Activated naive CD4-positive, alpha-beta T cell treated with anti-CD3 and anti-CD28 coated beads, Interleukin-2, amount 50 U/mL, for 16 hours (primary cell): ENCODE measurements around the gene LIN9.
"Not testable (repeated sequence)": the region's sequence is repeated elsewhere in the genome, so short reads cannot be mapped to it uniquely, and the experiment has no call there.

Experiments
- DNase-seq: peaks from one replicate; pipeline ENCODE4 v3.0.0-alpha.2; 2020

The LIN9 gene

DNA sequence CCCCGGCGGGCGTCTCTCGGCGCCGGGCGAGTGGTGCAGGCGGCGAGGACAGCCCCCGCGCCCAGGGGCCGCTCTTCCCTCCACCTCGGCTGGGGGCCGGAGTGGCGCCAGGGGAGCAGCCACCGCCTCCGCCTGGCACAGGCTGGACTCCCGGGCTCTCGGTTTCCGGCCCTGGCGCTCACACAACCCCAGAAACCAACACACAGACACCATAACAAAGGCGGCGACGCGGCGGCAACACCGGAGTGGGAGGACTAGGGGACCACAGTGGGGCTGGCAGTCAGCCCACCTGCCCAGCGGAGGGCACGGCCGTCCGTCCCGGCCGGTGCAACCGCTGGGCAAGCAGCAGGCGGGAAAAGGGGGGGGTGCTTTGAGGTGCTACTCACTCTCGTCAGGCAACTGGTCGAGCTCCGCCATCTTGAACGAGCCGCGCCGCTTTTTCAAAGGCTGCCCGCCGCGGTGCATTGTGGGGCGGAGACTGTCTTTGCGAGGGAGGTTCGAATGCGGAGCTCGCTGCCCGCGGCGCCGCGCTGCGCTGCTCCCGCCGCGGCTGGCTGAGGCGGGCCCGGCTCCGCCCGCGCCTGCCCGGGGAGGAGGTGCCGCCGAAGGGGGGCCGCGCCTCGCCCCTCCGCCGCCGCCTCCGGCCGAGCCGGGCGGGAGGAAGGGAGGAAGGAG, at the start of gene LIN9:
LIN9 (minus strand) TSS at position 442 of the 675 bp plus-strand sequence; CDS start at position 417, 25 bp downstream.
- DNase-seq = peak; percentile 95

- DNase-seq = no peak
These were observed 48.5 kb upstream of the LIN9 start for GRCh38 chr1:226357416-226357815.

DNA sequence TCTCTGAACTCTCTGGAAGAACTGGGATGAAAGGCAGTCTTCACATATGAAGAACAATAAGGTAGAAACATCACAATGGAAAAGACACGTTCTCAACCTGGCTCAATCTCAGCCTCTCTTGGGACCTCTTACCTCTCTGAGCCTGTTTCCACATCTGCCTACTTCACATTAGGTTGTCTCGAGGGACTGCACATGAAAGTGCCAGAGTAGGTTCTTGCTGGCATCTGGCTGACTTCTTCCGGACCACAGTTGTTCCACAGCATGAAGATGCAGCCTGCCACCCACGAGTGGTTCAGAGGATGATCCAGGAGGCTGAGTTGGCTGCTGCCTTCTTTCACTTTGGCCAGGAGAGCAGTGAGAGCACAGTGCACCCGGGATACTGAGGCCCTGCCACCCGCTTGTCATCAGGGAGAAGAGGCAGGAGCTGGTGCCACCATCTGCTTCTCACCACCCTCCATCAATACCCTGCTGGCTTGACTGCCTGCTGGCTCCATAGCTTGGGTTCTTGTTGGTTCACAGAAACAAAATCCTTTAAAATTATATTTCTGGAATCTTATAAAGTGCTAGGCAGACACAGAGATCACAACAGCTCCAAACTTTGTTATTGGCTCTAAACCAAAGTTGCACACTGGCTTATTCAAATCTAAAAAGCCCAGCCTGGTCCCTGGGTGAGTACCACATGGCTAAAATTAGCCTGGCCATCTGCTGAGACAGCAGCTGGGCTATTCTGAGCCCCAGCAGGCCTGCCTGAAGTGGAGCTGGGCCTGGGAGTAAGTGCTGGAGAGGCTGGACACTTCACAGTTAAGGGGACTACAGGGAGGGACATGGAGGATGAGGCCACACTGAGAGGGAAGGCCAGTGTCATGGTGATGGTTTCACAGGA, 46.9 kb upstream of the LIN9 start:
- no peak for DNase-seq

DNA sequence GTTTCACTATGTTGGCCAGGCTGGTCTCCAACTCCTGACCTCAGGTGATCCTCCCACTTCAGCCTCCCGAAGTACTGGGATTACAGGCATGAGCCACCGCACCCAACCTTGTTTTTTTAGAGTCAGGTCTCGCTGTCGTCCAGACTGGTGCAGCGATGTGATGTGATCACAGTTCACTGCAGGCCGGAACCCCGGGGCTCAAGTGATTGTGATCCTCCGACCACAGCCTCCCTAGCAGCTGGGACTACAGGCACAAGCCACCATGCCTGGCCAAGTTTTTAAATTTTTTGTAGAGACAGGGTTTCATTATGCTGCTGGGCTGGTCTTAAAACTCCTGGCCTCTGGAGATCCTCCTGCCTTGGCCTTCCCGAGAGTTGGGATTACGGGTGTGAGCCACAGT, 46.1 kb upstream of the LIN9 start:
- no peak for DNase-seq

- no peak for DNase-seq
These were observed 44.9 kb upstream of the LIN9 start for GRCh38 chr1:226353698-226354525.

GRCh38 chr1:226351709-226352108, 42.7 kb upstream of the LIN9 start:
- DNase-seq = no peak

DNA sequence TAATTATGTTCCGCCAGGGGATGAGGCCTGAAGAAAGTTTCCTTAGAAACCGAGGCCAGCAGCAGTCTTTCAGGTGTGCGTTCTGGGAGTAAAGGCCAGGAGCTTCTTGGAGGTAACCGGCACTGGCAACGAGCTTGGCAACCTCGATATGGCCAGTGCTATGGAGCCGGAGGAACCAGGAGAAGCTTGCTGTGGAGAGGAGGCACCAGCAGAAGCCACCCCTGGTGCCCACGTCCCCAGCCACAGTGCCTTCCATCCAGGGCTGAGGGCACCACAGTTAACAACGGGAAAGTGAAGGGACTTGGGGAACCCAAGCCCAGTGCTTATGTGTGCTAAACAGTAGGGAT, 41.5 kb upstream of the LIN9 start:
- DNase-seq = no peak

GRCh38 chr1:226349801-226350518, 41.0 kb upstream of the LIN9 start:
- no peak for DNase-seq

DNA sequence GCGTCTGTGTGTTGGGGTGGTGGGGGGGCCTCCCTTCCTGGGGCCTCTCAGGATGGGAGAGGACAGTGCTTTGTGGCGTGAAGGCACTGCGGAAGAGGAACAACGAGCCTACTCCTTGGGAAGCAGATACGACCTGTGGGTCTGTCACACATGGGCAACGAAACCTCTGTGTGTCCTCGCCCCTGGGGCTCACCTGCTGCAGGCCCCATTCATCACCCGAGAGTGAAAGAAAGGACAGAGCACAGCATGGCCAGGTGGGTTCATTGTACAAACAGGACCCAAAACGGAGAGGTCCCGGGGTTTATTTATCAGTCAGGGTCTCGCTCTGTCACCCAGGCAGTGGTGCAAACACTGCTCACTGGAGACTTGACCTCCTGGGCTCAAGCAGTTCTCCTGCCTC, 40.1 kb upstream of the LIN9 start:
- no peak for DNase-seq

DNA sequence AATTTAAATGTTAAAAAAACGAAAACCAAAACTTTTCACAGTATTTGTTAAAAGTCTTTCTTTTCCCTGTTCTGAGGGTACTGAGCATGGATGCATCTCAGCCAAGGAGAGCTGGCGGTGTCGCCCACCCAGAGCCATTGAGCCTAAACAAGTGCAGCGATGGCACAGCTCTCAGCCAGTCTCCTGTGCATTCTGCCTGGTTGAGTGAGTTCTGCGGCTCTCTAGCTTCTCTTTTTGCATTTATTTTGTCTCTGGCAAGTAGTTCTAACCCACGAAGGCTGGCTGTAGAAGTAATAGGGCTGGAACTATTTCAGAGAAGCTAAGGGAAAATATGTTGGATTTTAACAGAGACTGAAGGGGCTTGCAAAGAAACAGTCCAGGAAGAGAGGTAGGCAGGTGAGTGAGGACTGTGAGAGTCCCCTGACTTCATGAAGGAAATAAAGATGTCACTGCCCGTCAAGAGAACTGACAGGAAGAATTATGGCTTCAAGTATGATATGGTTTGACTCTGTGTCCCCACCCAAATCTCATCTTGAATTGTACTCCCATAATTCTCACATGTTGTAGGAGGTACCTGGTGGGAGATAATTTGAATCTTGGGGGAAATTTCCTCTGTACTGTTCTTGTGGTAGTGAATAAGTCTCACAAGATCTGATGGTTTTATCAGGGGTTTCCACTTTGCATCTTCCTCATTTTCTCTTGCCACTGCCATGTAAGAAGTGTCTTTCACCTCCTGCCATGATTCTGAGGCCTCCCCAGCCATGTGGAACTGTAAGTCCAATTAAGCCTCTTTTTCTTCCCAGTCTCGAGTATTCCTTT, 35.7 kb upstream of the LIN9 start:
- no peak for DNase-seq

GRCh38 chr1:226342656-226343055, 33.7 kb upstream of the LIN9 start:
- no peak for DNase-seq

GRCh38 chr1:226340111-226340510, 31.1 kb upstream of the LIN9 start:
- DNase-seq = not testable (repeated sequence)

DNA sequence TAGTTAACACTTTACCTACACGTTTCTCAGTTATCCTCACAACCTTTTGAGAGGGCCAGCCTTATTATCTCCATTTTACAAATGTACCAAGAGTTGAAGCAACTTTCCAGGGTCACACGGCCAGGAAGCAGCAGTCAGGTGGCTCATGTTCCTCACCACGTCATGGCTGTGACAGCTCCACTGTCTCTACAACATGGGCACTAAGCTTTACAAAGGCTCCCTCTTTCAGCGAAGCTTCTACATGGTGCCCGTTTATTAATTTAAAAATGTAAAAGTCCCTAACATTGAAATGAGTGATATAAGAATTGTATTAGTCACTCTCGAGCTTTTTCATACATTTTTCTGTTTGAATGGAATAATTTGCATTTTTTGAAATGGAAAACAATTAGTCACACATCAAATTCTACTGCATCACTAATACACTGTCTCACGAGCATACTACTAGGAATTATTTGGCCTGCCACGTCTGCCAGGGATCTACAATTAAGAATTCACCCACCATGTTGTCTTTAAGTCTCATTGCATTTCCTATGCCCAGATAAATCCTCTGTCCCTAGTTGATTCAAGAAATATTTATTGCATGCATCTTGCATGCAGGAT, 28.4 kb upstream of the LIN9 start:
- DNase-seq = no peak

GRCh38 chr1:226335661-226336060, 26.7 kb upstream of the LIN9 start:
- DNase-seq = no peak

GRCh38 chr1:226332947-226333346, 24.0 kb upstream of the LIN9 start:
- no peak for DNase-seq

DNA sequence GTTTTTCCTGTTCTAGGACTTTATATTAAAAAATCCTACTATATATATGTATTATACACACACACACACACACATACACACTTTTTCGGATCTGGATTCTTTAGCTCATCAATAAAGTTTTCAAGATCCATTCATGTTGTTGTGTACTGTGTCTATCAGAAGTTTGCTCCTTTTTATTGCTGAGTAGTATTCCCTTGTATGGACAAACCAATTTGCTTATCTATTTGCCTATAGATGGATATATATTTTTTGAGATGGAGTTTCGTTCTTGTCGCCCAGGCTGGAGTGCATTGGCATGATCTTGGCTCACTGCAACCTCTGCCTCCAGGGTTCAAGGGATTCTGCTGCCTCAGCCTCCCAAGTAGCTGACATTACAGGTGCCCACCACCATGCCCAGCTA, 20.3 kb upstream of the LIN9 start:
- DNase-seq = no peak

GRCh38 chr1:226327761-226328162, 18.8 kb upstream of the LIN9 start:
- DNase-seq = no peak

- no peak for DNase-seq
These were observed 16.2 kb upstream of the LIN9 start for GRCh38 chr1:226325178-226325577.

- no peak for DNase-seq
These were observed 15.5 kb upstream of the LIN9 start for GRCh38 chr1:226324479-226324878.

- DNase-seq = no peak
These were observed 14.0 kb upstream of the LIN9 start for GRCh38 chr1:226322986-226323385.

DNA sequence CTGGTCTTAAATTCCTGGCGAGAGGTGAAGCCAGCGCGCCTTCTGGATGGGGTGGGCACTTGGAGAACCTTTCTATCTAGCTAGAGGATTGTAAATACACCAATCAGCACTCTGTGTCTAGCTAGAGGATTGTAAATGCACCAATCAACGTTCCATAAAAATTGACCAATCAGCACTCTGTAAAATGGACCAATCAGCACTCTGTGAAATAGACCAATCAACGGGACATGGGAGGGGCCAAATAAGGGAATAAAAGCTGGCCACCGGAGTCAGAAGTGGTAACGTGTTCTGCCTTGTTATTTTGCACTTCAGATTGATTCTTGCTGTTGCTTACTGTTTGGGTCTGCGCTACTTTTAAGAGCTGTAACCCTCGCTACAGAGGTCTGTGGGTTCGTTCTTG, 12.0 kb upstream of the LIN9 start:
- DNase-seq = no peak

DNA sequence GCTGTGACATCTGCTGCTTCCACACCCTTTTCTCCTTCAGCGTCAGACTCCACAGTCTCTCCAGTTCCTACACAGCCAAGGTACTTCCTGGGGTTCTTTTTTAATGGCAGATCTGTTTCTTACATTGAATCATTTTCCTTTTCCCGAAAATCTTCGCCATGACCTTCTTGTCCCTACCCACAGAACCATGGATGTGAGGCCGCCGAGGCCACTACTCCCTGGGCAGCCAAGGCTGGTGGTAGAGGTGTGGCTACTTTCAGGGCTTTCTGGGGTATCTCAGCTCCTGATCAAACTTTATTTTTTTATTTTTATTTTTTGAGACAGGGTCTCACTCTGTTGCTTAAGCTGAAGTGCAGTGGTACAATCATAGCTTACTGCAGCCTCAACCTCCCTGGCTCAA, 9.5 kb upstream of the LIN9 start:
- DNase-seq = no peak
